Measurements from ENCODE around the gene BTBD9. TPM values are rescaled to one million over a fixed set of nuclear protein-coding genes. Genes with fewer than 3 reads are reported as not detected.

The BTBD9 gene
- total RNA-seq, 2 donors from 2014 or later: 26.1 to 31.3 TPM

- no peak for ATAC-seq
- intact Hi-C loops (cut with DNase I, micrococcal nuclease): no loop called here
- DNase-seq: no peak
These were observed 333.6 kb downstream of the BTBD9 start for GRCh38 chr6:38305995-38306681.

DNA sequence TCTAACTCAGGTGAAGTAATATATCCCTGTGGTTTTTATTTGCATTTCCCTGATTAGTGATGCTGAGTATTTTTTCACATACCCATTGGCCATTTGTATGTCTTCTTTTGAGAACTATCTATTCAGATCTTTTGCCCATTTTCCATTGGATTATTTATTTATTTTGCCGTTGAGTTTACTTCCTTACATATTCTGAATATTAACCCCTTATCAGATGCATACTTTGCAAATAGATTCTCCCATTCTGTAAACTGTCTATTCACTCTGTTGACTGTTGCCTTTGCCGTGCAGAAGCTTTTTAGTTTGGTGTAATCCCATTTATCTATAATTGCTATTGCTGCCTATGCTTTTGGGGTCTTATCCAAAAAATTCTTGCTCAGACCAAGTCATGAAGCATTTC, 336.9 kb downstream of the BTBD9 start:
- ATAC-seq (no peak), DNase-seq (no peak)
- intact Hi-C loops (cut with DNase I, micrococcal nuclease): no loop called here

DNA sequence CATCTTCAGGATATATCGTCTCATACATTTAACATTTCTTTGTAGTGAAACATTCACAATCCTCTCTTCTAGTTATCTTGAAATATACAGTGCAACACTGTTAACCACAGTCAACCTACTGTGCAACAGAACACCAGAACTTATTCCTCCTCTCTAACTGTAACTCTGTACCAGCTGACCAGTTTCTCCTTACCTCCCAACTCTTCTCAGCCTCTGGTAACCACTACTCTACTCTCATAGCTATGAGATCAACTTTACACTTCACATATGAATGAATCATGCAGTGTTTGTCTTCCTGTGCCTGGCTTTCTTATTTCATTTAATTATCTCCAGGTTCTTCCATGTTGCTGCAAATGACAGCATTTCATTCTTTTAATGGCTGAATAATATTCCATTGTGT, 337.6 kb downstream of the BTBD9 start:
- no peak for ATAC-seq

GRCh38 chr6:38290133-38290799, 349.5 kb downstream of the BTBD9 start:
- no peak for DNase-seq
- intact Hi-C loops (cut with DNase I, micrococcal nuclease): no loop called here
- no peak for ATAC-seq

More for the DNA sequence above, 337.6 kb downstream of the BTBD9 start:
- DNase-seq: no peak
- intact Hi-C loops (cut with DNase I, micrococcal nuclease): no loop called here

DNA sequence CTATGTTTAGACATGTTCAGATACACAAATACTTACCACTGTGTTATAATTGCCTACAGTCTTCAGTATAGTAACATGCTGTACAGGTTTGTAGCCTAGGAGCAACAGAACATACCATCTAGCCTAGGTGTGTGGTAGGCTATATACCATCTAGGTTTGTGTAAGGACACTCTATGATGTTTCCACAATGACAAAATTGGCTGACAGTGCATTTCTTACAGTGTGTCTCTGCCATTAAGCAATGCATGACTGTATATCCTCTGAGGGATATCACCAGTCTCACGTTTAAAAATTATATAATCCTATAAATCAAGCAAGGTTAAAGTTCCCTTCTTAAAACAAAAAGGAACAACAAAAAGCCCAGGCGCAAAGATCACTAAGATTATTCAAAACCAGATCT, 352.2 kb downstream of the BTBD9 start:
- DNase-seq (no peak), ATAC-seq (no peak)
- intact Hi-C loops (cut with DNase I, micrococcal nuclease): no loop called here

DNA sequence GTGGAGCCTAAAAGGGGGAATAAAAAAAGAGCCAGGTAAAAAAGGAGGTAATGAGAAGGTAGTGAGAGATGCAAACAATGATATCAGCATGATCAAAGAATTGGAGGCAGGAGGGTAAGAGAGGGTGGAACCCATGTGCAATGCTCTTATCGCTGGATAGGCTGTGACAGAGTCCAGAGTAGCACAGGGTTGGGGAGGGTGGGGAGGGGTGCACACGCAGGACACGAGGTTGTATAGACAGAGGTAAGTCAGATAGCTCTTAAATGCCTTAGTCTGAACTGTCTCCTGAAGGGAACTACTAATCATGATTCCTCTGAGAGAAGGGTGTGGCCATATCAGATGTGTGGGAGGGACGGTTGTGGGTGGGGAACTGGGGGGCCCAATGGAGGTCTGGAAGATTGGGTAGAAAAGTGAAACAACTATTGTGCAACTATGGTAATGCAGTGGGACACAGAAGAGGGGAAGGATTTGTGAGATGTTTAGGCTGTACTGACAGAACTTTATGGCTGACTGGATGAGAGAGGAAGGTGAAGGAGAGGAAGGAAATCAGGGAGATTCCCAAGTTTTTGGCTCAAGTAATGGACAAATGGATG, 354.8 kb downstream of the BTBD9 start:
- ATAC-seq: peak; percentile 58
- intact Hi-C loops (cut with DNase I, micrococcal nuclease): no loop called here
- DNase-seq: no peak

GRCh38 chr6:38283734-38284362, 355.9 kb downstream of the BTBD9 start:
- ATAC-seq (no peak), DNase-seq (no peak)
- intact Hi-C loops (cut with DNase I, micrococcal nuclease): no loop called here

DNA sequence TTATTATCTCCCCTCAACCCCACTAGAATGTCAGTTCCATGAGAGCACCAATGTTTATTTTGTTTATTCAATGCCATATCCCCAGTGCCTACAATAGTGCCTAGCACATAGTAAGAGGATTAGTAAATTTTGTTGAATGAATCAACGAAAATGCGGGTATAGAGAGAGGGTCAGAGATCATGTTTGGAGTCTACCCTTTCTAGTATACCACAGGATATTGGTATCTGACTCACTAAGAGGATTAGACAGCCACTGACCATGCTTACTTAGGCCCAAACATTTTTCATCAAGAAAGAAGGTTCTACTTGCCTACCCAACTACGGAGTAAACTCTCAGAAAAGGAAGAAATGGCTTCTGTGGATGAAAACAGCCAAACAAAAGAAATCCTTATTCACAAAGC, 356.8 kb downstream of the BTBD9 start:
- intact Hi-C loops (cut with DNase I, micrococcal nuclease): no loop called here
- ATAC-seq (no peak), DNase-seq (no peak)

DNA sequence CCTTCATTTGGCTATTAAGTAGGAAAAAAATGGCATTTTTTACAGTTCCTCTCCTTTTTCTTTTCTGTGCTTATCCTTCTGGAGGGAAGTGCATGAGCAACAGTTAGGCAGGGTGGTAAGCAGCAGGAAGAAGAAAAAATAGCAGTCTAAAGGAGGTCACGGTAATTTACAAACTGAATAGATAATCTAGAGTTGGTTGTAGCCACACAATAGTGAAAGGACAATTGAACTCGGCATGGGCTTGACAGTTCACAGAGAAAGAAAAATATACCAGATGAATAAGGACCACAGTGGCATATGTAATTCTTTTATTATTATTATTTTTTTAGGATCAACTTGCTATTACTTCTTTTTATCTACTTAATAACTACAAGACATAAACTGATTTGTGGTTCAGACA, 358.6 kb downstream of the BTBD9 start:
- no peak for ATAC-seq
- intact Hi-C loops (cut with DNase I, micrococcal nuclease): no loop called here
- no peak for DNase-seq

DNA sequence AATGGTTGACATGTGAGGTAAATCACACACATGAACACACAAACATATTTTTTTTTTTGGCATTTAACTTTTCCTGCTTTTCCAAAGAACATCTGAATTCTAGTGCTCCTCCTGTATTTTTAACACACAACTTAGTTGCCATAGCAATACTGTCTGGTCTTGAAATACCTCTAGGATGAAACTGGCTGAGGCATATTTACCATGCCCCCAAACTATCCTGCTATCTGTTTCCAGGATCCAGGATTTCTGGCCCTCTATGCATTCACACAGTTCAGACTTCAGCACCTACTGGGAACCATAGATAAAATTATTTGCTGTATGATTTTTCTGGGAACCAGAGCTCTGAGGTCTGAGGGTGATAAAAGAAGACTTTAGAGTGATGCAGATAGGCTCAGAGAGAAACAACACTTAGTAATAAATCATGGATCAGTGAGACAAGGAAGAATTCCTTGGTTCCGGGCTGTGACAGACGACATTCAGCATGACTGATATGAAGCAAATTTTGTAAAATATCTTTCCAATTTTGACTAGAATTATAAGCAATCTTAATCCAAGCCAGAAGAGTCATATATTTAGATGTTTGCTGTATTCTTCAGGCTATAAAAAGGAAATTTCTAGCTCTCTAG, 359.7 kb downstream of the BTBD9 start:
- DNase-seq: no peak
- intact Hi-C loops (cut with DNase I, micrococcal nuclease): no loop called here
- ATAC-seq: no peak

GRCh38 chr6:38279423-38279822, 360.3 kb downstream of the BTBD9 start:
- no peak for DNase-seq
- ATAC-seq: no peak
- intact Hi-C loops (cut with DNase I, micrococcal nuclease): no loop called here

DNA sequence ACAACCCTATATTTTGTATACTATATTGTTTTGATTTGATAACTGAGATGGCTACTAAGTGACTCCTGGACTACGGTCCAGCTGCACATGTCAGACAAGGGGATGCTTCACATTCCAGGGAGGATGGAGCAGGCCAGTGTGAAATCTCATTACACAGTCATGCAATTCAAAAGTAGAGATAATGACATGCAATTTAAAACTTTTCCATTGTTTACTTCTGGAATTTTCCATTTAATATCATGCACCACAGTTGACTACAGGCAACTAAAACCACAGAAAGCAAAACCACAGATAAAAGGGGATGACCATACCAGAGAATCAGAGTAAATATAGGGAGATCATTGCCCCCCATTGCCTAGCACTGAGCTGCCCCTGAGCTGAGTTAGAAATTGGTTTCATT, 366.4 kb downstream of the BTBD9 start:
- intact Hi-C loops (cut with DNase I, micrococcal nuclease): no loop called here
- DNase-seq (no peak), ATAC-seq (no peak)

GRCh38 chr6:38272222-38272621, 367.5 kb downstream of the BTBD9 start:
- intact Hi-C loops (cut with DNase I, micrococcal nuclease): no loop called here
- DNase-seq (no peak), ATAC-seq (no peak)

DNA sequence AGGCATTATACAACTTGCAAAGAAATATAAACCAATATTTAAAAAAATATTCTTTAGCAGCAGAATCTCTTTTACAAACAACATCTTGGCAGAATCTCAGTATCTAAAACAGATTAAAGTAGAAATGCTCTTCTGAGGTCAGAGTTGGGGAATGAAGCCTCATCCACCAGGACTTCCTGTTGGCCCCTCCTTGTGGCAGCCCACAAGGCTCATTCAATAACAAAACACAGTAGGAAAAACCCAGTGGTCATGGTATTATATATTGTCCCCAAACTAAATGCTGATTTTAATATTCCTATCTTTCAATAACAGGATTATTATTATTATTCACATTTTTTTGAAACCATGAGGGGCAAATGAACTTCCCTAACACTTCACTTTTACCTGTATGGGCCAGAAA, 368.6 kb downstream of the BTBD9 start:
- intact Hi-C loops (cut with DNase I, micrococcal nuclease): no loop called here
- ATAC-seq: no peak
- DNase-seq: no peak

DNA sequence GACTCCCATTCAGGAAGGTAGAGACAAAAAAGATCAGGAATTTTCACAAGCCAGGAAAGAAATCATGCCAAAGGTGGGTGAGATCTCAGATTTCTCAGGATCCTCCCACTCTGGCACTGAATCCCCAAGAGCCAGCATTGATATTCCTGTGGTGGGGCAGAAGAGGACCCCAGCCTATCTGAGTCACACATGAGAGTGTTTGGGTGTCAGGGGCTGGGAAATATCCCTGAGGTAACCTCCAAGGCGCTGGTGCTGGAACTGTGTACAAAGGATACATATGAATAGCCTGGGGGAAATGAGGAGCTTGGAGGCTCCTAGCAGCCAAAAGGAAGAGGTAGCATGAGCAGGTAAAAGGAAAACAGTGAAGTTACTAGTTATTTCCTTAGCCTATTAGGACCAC, 369.4 kb downstream of the BTBD9 start:
- intact Hi-C loops (cut with DNase I, micrococcal nuclease): no loop called here
- no peak for ATAC-seq
- DNase-seq: no peak

DNA sequence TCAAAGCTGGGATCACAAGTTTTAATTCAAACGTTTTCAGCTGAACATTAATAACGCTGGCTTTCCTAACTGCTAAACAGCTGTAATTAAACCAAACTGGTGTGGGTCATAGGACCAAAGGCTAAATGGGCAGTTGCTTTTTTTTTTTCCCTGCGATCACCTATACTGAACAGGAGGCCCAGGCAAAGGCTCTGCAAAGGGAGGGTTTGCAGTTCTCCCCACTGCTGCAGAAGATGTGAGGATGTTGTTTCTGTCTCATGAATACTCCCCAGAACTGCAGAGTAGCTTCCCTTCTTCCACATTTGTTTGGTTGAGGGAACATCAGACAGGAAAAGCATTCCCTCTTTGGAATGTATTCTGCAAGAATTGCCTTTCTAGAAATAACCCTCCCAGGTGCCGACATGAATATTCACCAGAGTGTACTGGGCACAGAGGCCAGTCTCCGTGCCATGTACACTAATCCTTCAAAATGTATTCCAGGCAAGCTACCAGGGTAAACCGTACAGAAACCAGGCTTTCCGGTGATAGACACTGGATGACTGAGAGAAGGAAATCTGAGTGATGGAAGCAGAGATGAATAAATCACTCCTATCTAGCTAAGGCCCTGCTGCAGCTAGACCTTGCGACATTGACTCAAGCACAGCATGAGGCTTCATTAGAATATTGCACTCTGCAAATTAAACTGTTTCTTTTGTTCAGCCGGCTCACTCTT, 370.1 kb downstream of the BTBD9 start:
- intact Hi-C loops (cut with DNase I, micrococcal nuclease): no loop called here
- no peak for ATAC-seq
- no peak for DNase-seq

- no peak for DNase-seq
- ATAC-seq: no peak
- intact Hi-C loops (cut with DNase I, micrococcal nuclease): no loop called here
These were observed 371.4 kb downstream of the BTBD9 start for GRCh38 chr6:38268342-38268741.

- intact Hi-C loops (cut with DNase I, micrococcal nuclease): no loop called here
- ATAC-seq (no peak), DNase-seq (no peak)
These were observed 372.8 kb downstream of the BTBD9 start for GRCh38 chr6:38266921-38267354.

DNA sequence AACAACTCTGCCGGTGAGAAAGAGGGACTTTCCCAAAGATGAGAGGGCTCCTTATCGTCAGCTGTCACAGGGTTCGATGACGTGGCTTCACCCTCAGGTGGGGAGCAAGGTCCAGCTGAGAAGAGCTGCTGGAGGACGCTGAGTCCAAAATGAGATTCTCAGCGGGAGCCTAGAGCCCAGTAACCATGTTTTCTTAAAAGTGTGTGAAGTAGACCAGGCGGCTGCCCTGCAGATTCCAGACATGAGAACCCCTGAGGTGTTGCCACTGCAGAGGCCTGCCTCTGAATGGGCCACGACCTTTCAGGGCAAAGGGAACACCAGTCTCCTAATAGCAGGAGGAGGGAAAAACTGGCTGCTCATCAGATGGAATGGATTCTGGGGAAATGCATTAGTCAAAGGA, 375.1 kb downstream of the BTBD9 start:
- DNase-seq: no peak
- ATAC-seq: no peak
- intact Hi-C loops (cut with DNase I, micrococcal nuclease): no loop called here

Data from left colon (tissue), 2 donors.